ENCODE data around the gene TCEA2. TPM values are rescaled to one million over a fixed set of nuclear protein-coding genes. Genes with fewer than 3 reads are reported as not detected.

Gene TCEA2
- total and polyA plus RNA-seq, 9 of the 15 experiments (the other 6 are each of a cell fraction or from before 2014, with no cell fraction given), result 1.4 to 28.7 (median 5.4) TPM

DNA sequence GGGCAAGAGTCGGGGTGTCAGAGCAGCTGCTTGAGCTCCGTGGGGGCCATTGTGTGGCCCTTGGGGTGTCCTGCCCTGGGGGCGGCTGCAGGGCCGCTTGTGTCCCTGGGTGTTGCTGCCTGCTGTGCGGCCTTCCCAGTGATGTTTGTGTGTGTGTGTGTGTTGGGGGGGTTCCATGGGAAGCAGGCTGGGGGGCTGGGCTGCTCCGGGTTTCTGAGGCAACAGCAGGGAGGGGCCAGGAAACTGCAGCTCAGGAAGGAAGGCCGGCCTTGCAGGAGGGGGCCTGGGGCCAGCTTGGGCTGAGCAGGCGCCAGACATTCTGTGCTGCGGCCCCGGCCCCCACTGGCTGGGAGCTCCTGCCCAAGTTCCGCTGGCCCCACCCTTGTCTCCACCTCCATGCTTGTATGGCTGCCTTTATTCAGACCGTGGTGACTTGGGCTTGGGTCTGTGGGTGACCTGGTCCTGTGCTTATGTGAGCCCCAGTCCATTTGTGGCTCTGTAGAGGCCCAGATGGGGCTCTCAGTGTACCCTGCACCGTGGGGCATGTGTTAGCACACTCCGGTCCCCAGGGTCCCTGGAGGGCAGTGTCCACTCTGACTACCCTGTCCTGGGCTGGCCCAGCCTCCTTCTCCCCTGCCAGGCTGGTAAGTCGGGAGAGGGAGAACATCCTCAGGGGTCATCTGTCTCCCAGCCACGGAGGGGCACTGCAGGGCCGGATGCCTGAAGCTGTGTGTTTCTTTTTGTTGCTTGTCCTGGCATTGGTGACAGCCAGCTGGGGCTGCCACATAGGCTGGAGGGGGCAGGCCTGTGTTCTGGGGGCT lies 8.9 kb upstream of the TCEA2 start (continued):
- TF ChIP-seq, protein P1, sequence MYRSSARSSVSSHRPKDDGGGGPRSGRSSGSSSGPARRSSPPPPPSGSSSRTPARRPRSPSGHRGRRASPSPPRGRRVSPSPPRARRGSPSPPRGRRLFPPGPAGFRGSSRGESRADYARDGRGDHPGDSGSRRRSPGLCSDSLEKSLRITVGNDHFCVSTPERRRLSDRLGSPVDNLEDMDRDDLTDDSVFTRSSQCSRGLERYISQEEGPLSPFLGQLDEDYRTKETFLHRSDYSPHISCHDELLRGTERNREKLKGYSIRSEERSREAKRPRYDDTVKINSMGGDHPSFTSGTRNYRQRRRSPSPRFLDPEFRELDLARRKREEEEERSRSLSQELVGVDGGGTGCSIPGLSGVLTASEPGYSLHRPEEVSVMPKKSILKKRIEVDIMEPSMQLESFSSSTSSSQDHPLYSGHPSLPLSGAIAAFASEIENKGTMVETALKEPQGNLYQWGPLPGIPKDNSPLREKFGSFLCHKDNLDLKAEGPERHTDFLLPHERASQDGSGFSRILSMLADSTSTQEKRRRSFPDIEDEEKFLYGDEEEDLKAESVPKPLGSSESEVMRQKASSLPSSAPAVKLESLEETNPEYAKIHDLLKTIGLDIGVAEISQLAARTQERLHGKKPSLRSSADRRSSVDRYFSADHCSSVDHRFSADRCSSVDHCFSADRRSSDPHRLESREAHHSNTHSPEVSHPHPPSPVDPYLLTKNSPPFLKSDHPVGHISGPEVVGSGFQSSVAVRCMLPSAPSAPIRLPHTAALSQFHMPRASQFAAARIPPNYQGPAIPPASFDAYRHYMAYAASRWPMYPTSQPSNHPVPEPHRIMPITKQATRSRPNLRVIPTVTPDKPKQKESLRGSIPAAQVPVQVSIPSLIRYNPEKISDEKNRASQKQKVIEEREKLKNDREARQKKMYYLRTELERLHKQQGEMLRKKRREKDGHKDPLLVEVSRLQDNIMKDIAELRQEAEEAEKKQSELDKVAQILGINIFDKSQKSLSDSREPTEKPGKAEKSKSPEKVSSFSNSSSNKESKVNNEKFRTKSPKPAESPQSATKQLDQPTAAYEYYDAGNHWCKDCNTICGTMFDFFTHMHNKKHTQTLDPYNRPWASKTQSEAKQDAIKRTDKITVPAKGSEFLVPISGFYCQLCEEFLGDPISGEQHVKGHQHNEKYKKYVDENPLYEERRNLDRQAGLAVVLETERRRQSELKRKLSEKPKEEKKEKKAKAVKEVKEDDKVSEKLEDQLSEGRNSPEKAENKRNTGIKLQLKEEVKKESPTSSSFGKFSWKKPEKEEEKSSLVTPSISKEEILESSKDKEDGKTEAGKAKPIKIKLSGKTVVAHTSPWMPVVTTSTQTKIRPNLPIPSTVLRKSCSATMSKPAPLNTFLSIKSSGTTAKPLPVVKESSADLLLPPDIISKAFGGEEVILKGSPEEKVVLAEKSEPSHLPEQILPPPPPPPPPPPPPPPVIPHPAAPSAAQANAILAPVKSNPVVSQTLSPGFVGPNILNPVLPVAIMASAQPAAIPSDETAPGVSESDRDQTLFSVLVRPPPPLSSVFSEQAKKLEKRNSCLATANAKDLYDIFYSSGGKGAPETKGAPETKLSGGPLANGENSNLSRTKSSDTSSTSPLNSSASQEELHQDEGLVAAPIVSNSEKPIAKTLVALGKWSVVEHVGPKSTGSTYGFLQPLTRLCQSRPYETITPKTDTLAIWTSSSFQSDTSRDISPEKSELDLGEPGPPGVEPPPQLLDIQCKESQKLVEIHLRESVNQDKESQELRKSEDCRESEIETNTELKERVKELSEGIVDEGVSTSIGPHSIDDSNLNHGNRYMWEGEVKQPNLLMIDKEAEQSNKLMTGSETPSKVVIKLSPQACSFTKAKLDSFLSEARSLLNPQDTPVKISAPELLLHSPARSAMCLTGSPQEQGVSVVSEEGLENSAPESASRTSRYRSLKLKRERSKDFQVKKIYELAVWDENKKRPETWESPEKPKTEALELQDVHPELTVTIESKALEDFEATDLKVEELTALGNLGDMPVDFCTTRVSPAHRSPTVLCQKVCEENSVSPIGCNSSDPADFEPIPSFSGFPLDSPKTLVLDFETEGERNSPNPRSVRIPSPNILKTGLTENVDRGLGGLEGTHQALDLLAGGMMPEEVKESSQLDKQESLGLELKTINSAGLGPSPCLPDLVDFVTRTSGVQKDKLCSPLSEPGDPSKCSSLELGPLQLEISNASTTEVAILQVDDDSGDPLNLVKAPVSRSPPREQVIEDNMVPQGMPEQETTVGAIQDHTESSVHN (IDR thresholded peaks at IDR 0.05; ENCODE audit: borderline replicate concordance in 1 of 2, low read depth in 1 of 2), result no peak
- TF ChIP-seq ZNF77 (CRISPR knock-in tag; IDR thresholded peaks at IDR 0.05) (no peak), ZNF282 (CRISPR knock-in tag; IDR thresholded peaks at IDR 0.05) (no peak), NFXL1 (CRISPR knock-in tag; IDR thresholded peaks at IDR 0.05) (no peak), ZNF561 (CRISPR knock-in tag; conservative IDR thresholded peaks at IDR 0.05) (no peak), ETV6 (IDR thresholded peaks at IDR 0.05; ENCODE audit: borderline replicate concordance in 1 of 2, low read depth in 2 of 2, low read length in 1 of 2) (no peak), ETV6 (CRISPR knock-in tag; IDR thresholded peaks at IDR 0.05; ENCODE audit: borderline replicate concordance) (no peak), EWSR1 (IDR thresholded peaks at IDR 0.05; ENCODE audit: borderline replicate concordance, low read depth, partially characterized antibody) (no peak), HDAC8 (tag; IDR thresholded peaks at IDR 0.05) (no peak), SAFB (IDR thresholded peaks at IDR 0.05; ENCODE audit: borderline replicate concordance, low read depth, low read length) (no peak), RFX7 (CRISPR knock-in tag; IDR thresholded peaks at IDR 0.05) (no peak), NCOA6 (IDR thresholded peaks at IDR 0.05) (no peak), BCOR (IDR thresholded peaks at IDR 0.05) (no peak), RHOXF2B (CRISPR knock-in tag; conservative IDR thresholded peaks at IDR 0.05) (no peak), POLR2H (tag; IDR thresholded peaks at IDR 0.05; ENCODE audit: low read depth) (no peak)
- TF ChIP-seq, protein P2, sequence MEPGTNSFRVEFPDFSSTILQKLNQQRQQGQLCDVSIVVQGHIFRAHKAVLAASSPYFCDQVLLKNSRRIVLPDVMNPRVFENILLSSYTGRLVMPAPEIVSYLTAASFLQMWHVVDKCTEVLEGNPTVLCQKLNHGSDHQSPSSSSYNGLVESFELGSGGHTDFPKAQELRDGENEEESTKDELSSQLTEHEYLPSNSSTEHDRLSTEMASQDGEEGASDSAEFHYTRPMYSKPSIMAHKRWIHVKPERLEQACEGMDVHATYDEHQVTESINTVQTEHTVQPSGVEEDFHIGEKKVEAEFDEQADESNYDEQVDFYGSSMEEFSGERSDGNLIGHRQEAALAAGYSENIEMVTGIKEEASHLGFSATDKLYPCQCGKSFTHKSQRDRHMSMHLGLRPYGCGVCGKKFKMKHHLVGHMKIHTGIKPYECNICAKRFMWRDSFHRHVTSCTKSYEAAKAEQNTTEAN (CRISPR knock-in tag; IDR thresholded peaks at IDR 0.05), result no peak
- TF ChIP-seq, protein P3, sequence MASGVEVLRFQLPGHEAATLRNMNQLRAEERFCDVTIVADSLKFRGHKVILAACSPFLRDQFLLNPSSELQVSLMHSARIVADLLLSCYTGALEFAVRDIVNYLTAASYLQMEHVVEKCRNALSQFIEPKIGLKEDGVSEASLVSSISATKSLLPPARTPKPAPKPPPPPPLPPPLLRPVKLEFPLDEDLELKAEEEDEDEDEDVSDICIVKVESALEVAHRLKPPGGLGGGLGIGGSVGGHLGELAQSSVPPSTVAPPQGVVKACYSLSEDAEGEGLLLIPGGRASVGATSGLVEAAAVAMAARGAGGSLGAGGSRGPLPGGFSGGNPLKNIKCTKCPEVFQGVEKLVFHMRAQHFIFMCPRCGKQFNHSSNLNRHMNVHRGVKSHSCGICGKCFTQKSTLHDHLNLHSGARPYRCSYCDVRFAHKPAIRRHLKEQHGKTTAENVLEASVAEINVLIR (CRISPR knock-in tag; IDR thresholded peaks at IDR 0.05), result no peak
- TF ChIP-seq, protein P4, sequence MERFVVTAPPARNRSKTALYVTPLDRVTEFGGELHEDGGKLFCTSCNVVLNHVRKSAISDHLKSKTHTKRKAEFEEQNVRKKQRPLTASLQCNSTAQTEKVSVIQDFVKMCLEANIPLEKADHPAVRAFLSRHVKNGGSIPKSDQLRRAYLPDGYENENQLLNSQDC (CRISPR knock-in tag; IDR thresholded peaks at IDR 0.05), result no peak
